Measurements from ENCODE around the gene FOXP1.

Gene FOXP1

DNA sequence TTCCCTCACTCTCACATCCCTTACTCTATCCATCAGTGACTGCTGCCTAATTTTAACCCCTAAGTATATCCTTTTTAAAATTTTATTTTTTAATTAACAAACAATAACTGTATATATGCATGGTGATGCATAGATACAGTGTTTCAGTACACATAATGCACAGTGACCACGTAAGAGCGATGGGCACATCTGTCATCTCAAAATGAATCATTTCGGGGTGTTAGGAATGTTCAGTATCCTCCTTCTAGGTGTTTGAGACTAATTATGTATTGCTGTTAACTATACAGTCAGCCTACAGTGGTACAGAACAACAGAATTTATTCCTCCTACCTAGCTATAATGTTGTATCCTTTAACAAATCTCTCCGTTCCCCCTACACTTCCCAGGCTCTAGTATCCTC, 307.0 kb downstream of the FOXP1 start:
- TF ChIP-seq POLR2A (IDR thresholded peaks at IDR 0.05; ENCODE audit: low read depth, low read length): no peak
- DNase-seq (ENCODE audit: insufficient read length, low spot score) (no peak), FAIRE-seq (no peak)

DNA sequence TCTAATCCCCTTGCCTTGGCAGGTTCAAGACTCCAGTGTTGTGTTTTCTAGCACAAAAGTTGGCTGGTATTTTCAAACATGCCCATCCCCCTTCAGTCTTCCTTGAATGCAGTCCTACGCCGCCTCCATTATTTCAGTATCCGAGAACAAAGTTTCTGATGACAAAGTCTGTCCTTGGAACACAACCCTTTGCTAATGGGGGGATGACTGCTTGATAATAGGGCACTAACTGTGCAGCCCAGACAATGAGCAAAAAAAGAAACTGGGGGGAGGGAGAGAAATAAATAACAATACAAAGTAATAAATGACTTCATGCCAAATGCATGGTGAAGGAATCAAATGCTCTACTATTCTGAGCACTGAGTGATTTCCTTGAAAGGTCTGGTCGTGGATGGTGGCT, 310.1 kb downstream of the FOXP1 start:
- no peak for TF ChIP-seq POLR2A (IDR thresholded peaks at IDR 0.05; ENCODE audit: low read depth, low read length)
- FAIRE-seq (no peak), DNase-seq (ENCODE audit: insufficient read length, low spot score) (no peak)

DNA sequence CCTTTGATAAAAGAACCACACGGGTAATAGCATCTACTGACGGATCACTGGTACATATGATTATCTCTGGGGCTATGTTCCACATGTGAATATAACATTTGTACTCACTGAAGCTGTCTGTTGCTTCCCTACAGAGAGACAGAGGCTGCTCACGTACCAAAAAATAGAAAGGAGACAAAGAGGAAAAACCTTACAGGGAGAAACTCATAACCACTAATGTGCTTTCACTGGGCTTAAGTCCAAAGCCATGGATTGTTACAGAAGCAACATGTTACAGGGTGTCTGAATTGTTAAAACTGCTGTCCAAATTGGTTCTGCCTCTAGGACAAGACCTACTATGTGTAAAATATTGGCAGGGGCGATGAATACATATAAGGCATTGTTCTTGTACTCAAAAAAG, 311.9 kb downstream of the FOXP1 start:
- DNase-seq (ENCODE audit: insufficient read length, low spot score): no peak
- no peak for FAIRE-seq
- no peak for TF ChIP-seq POLR2A (IDR thresholded peaks at IDR 0.05; ENCODE audit: low read depth, low read length)

DNA sequence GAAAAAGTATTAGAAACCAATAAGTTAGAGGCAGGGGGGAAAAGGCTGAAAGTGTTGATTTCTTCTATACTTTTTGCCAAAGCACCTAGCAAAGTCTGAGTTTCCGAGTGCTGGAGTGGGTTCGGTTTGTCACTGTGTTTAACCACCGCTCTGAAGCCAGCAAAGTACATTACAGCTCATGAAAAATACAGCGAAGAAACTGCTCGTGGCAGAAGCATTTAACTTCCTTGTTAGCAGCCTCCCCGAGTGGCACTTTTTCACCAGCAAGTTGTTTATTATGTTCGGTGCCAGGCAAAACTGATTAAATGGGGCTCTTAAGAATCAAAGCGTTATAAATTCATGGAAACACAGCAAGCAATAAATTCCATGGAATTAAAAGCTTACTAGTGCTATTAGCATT, 313.6 kb downstream of the FOXP1 start:
- no peak for TF ChIP-seq POLR2A (IDR thresholded peaks at IDR 0.05; ENCODE audit: low read depth, low read length)
- DNase-seq (ENCODE audit: insufficient read length, low spot score): no peak
- FAIRE-seq: no peak

DNA sequence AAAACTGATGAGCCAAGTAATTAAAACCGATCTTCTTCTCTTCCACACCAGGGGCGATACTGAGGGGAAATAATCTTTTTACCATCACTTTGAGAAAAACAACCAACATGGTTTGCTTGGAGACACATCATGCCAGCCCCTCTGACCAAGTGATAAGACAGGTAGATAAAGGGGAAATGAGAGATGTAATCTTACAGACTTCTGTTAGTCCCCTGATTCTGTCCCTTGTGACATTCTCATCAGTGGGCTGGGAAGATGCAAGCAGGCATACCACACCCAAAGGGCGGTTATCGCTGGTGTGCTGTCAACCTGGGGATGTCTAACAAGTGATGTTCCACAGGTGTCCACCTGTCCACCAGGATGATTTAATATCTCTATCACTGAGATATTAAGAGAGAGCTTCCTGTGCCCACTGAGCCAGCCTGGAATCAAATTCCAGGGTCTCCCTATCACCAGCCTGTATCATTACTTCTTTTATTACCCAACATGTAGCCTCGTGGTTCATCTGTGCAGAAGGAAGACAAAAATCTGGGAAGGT, 315.0 kb downstream of the FOXP1 start:
- DNase-seq (ENCODE audit: insufficient read length, low spot score) (no peak), FAIRE-seq (no peak)
- no peak for TF ChIP-seq POLR2A (IDR thresholded peaks at IDR 0.05; ENCODE audit: low read depth, low read length)

DNA sequence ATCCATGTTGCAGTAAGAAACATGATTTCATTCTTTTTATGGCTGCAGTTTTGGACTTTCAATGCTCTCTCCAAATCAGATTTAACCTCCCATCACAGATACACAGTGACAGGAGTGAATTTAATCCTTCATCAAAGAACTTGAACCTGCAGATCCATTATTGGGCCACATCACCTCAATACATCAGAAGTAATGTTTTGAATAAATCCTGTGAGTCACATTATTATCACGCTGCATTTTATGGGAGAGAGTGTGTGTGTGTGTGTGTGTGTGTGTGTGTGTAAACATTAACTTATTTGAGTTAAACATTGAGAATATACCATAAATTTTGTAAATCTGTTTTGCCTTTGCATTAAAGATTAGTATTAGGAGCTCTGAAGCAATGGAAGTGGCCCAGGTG, 316.7 kb downstream of the FOXP1 start:
- DNase-seq (ENCODE audit: insufficient read length, low spot score) (no peak), FAIRE-seq (no peak)
- no peak for TF ChIP-seq POLR2A (IDR thresholded peaks at IDR 0.05; ENCODE audit: low read depth, low read length)

DNA sequence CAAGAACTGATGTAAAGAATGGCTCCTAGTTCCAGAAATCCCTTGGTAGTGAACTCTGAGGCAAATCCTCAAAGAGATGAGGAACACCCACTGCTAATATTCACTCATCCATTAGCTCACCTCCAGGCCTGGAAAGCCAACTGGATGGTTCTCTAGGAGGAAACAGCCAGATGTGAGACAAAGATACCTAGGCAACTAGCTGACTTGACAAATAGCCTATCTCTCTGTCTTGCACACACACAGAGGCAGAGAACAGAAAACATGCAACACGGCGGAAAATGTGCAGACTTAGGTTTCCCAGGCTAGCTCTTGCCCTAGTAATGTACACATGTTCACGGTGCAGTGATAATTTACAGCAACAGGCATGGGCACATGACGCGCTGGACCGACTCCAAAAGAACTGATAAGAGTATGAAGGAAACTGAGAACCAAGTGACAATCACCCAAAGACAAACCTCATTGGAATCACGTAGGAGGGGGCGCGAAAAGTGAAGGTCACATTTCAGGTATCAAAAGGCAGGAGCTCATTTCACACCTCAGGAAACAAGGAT, 318.1 kb downstream of the FOXP1 start:
- DNase-seq (ENCODE audit: insufficient read length, low spot score) (no peak), FAIRE-seq (no peak)
- TF ChIP-seq POLR2A (IDR thresholded peaks at IDR 0.05; ENCODE audit: low read depth, low read length): no peak

DNA sequence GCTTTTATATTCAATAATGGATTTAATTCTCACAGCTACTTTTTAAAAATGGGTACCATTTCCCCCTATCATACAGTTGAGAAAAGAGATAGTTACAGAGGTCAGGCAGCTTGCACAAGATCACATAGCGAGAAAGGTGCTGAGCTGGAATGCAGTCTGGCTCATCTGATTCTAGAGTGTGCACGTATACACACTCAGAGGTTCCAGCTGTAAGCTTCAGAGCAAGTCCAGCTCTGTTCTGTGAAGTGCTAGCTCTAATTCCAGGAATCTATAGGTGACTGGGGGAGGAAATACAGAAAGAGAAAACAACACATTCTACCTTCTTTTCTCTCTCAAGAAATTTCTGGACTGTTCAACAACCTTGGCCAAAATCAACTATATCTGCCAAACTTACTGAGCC, 318.7 kb downstream of the FOXP1 start:
- DNase-seq (ENCODE audit: insufficient read length, low spot score) (no peak), FAIRE-seq (no peak)
- no peak for TF ChIP-seq POLR2A (IDR thresholded peaks at IDR 0.05; ENCODE audit: low read depth, low read length)

DNA sequence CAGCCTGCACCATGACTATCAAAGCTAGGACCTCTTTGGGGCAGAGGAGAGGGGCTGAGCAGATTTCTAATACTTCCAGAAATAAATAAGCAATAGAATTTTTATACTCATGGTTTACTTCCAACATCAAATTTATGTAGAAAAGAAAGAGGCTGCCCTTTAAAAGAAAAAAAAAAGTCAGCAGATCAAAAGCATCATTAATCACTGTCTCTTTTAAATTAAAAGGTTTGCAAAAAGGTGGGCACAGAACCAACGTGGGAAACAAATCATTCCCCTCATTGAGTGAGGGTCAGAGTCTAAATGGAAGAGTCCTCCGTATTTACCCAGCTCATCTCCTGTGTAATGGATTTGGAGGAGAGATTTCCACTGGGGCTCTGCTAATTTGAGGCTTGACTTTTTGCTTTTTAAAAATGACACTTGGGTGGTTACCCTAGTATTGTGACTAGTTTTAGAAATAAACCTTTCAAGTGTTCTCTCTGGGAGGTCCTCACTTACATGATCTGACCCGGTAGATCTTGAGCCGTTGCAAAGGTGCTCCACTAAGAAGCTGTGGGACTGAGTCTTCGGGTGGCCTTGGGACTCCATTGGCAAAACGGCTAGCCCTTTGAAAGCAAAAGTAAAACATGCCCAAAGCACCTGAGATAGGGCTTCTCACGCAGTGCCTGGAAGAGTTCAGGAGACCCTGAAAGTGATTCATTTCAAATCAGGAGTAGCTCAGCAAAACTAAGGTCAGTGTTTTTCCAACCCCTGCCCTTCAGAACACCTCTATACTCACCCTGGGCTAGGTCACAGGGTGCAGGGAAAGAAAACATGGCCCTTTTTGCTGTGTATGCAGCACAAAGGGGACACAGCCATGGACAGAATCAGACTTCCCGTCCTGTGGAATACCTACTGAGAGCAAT, 320.9 kb downstream of the FOXP1 start:
- no peak for DNase-seq (ENCODE audit: insufficient read length, low spot score)
- no peak for TF ChIP-seq POLR2A (IDR thresholded peaks at IDR 0.05; ENCODE audit: low read depth, low read length)
- FAIRE-seq: no peak

DNA sequence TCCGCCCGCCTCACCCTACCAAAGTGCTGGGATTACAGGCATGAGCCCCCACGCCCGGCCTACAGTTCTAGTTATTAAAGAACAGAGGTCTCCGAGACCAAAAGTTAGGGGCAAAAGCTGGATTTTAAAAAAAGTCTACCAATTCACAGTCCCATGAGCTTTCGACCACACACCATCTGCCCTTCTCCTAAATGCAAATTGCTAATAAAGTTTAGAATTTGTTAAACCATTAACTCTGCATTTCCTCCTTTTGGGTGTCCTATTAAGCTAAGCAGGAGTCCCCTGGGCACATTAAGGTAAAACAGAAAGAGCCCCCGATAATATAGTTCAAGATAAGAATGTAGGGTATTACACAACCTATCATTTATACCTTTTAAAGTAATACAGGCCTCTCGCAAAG, 322.7 kb downstream of the FOXP1 start:
- DNase-seq (ENCODE audit: insufficient read length, low spot score) (no peak), FAIRE-seq (no peak)
- TF ChIP-seq POLR2A (IDR thresholded peaks at IDR 0.05; ENCODE audit: low read depth, low read length): no peak

DNA sequence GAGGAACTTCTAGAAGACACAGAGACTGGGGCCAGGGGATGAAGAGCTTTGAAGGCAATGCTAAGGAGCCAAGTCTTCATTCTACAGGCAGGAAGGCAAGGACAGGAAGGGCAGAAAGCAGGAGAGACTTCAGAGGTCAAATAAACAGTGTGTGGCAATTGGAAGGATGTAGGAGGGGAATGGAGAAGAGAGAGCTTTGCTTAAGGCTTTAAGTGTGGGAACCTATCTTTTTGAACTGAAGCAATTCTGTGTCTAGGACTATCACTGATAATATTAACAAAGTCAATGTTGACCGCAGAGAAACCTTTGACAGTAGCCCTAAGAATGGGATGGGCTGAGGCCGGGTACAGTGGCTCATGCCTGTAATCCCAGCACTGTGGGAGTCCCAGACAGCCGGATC, 325.0 kb downstream of the FOXP1 start:
- DNase-seq (ENCODE audit: insufficient read length, low spot score) (no peak), FAIRE-seq (no peak)
- TF ChIP-seq POLR2A (IDR thresholded peaks at IDR 0.05; ENCODE audit: low read depth, low read length): no peak

DNA sequence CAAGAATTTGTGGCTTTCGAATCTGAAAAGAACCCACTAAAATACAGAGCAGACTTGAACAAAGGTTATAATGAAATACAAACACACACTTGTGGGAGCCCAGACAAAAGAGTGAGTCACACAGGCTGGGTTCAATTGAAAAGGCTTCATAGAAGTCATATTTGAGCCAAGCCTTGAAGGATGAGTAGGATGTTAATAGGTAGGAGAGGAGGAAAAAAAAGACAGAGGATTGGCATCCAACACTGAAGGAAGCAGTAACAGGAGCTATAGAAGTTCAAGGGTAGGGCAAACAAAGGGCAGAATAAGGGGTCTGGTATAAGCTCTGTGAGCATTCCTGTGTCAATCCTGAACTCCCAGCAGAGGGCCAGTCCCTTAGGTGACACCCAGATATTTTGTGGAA, 325.4 kb downstream of the FOXP1 start:
- FAIRE-seq (peak; percentile 69), DNase-seq (ENCODE audit: insufficient read length, low spot score) (peak; percentile 25)
- TF ChIP-seq POLR2A (IDR thresholded peaks at IDR 0.05; ENCODE audit: low read depth, low read length): no peak

DNA sequence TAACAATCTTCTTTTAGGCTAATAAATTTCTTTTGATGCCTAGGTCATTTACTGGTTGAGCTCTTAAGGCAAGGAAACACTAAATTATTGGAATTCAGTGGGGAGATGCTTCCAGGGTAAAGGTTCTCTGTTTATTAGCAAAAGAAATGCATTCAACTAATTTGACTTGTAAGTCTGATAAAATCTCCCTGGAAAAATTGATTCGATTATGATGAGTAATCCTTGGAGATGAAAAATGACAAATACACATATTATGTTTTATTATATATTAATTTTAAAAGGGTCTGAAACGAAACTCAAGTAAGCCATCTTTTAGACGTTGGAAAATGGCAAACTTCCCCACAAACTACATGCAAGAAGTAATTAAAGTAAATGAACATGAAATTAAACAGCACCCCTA, 328.0 kb downstream of the FOXP1 start:
- no peak for TF ChIP-seq POLR2A (IDR thresholded peaks at IDR 0.05; ENCODE audit: low read depth, low read length)
- DNase-seq (ENCODE audit: insufficient read length, low spot score): no peak

DNA sequence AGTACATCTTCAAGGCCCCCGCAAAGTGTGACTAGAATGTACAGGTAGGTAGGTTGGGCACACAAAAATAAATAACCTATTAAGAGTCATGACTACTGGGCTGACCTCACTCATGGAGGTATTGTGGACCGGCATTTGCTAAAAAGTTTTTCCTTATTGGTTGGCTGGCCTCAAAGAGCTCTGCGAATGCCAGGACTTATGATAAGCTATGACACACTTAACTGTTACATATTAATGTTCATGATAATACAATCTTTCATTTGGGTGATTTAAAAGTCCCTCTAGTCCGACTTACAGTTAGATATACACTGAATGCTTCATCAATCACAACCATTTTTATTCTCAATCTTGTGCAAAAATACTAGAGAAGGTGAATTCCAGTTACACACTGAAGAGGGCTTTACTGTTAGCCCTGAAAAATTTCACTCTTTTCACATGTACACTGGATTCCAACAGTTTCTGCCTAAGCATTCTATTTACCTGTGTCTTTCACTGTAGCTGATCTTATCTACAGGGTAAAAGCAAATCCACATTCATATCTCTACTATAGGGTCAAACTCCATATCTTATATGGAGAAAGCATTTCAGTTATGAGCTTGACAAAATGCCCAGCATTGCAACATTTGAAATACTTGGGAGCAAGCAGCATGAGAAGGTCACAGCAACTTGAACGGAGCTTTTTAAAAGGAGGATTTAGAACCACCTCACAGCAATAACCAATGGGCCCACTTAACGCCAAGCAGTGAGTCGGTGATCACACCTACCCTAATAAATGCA, 329.1 kb downstream of the FOXP1 start:
- DNase-seq (ENCODE audit: insufficient read length, low spot score) (no peak), FAIRE-seq (no peak)
- TF ChIP-seq POLR2A (IDR thresholded peaks at IDR 0.05; ENCODE audit: low read depth, low read length): no peak

More for the DNA sequence above, 328.0 kb downstream of the FOXP1 start:
- no peak for FAIRE-seq
